ENCODE results near the gene TAPBP. TPM values are rescaled to one million over a fixed set of nuclear protein-coding genes. Genes with fewer than 3 reads are reported as not detected.

Gene TAPBP
- total and polyA plus RNA-seq, 9 of the 15 experiments (the other 6 are each of a cell fraction or from before 2014, with no cell fraction given), result 5.6 to 74.0 (median 22.3) TPM

DNA sequence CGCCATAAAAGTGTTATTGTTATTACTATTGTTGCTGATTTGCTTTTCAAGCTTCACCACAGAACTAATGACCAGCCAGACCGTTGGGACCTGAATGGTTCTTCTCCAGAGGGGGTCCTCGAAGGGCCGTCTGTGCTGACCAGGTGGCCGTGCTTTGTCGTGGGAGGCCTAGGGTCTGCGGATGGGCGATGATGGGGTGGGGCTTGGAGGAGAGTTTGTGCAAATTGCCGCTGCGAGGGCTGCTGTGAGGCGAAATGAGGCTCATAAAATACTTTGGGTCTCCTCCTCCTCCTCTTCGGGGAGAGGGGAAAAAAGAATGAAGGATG is 9.7 kb upstream of the TAPBP start:
- H3K9me1 ChIP-seq (ENCODE audit: control insufficient read depth, insufficient read depth, low read length), result peaks cover 3% of the 10 kb centered on the region
- POLR2A ChIA-PET, result interaction anchor here (0.6 to 1.2 kb wide), 7 partner anchors 13 to 251 kb away, joined by 3 to 4 read pairs (median 3); partner anchors contain the start of genes RPS18 and VPS52
- peaks cover 37 to 49% of the 10 kb centered on the region in 2 experiments for H3K4me1 ChIP-seq (replicated peaks in 1 of 2; ENCODE audit: control insufficient read depth in 2 of 2, insufficient read depth in 2 of 2, low read length in 2 of 2)
- peak overlapping the region; percentile 89 for H3K27ac ChIP-seq (ENCODE audit: extremely low read depth, low read depth, low read length)
- H2AFZ ChIP-seq (ENCODE audit: low read depth, low read length), result peak overlapping the region; percentile 98
- H3K4me2 ChIP-seq (ENCODE audit: insufficient read depth, low read length), result peak overlapping the region; percentile 88
- H3K4me3 ChIP-seq, result peak overlapping the region; percentile 64
- BruUV-seq (replicated peaks), result no TSS peak
- ATAC-seq, result peak; percentile 3; the same call in 2 of the 3 replicates
- intact Hi-C loops (cut with micrococcal nuclease) (loop anchor here (1.0 kb wide), 1 partner anchor 22 kb away; no protein-coding TSS in a partner anchor), in situ Hi-C loops (cut with MboI) (no loop called here)
- DNase-seq (ENCODE audit: extremely low read depth in 1 of 4, low spot score in 3 of 4), result peak in 1 of 4 experiments; percentile 35
- FAIRE-seq, result no peak
- peaks cover 31% of the 10 kb centered on the region for H3K36me3 ChIP-seq (ENCODE audit: control insufficient read depth, insufficient read depth, low read length)
- peak overlapping the region; percentile 87 to 95 for H3K9ac ChIP-seq (ENCODE audit: insufficient read depth in 1 of 2, low read depth in 2 of 2, low read length in 2 of 2)
- CTCF ChIA-PET (ENCODE audit: low intra/inter-chr PET ratio), result no interaction called here
- 3% methylated on average over 12 of the region's 12 CpGs for WGBS (ENCODE audit: insufficient coverage, low coverage, missing lambda C conversion rate)
- peaks cover 44% of the 10 kb centered on the region for H3K79me2 ChIP-seq (ENCODE audit: control insufficient read depth, insufficient read depth, low read length)
- no peaks in the 10 kb centered on the region for H3K9me3 ChIP-seq (replicated peaks; ENCODE audit: control insufficient read depth, insufficient read depth, low read depth, low read length)
- H3K27me3 ChIP-seq (ENCODE audit: control insufficient read depth in 2 of 2, insufficient read depth in 2 of 2, low read length in 2 of 2), result no peaks in the 10 kb centered on the region
- H4K20me1 ChIP-seq (replicated peaks; ENCODE audit: control insufficient read depth, insufficient read depth, low read length), result 0 out of 2 replicates have a peak, but pooled peaks cover 3% of the 10 kb centered on the region
- TF ChIP-seq, protein P1, sequence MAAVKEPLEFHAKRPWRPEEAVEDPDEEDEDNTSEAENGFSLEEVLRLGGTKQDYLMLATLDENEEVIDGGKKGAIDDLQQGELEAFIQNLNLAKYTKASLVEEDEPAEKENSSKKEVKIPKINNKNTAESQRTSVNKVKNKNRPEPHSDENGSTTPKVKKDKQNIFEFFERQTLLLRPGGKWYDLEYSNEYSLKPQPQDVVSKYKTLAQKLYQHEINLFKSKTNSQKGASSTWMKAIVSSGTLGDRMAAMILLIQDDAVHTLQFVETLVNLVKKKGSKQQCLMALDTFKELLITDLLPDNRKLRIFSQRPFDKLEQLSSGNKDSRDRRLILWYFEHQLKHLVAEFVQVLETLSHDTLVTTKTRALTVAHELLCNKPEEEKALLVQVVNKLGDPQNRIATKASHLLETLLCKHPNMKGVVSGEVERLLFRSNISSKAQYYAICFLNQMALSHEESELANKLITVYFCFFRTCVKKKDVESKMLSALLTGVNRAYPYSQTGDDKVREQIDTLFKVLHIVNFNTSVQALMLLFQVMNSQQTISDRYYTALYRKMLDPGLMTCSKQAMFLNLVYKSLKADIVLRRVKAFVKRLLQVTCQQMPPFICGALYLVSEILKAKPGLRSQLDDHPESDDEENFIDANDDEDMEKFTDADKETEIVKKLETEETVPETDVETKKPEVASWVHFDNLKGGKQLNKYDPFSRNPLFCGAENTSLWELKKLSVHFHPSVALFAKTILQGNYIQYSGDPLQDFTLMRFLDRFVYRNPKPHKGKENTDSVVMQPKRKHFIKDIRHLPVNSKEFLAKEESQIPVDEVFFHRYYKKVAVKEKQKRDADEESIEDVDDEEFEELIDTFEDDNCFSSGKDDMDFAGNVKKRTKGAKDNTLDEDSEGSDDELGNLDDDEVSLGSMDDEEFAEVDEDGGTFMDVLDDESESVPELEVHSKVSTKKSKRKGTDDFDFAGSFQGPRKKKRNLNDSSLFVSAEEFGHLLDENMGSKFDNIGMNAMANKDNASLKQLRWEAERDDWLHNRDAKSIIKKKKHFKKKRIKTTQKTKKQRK (IDR thresholded peaks at IDR 0.05; ENCODE audit: borderline replicate concordance, low read depth, low read length), result no peak
- TF ChIP-seq, protein P2, sequence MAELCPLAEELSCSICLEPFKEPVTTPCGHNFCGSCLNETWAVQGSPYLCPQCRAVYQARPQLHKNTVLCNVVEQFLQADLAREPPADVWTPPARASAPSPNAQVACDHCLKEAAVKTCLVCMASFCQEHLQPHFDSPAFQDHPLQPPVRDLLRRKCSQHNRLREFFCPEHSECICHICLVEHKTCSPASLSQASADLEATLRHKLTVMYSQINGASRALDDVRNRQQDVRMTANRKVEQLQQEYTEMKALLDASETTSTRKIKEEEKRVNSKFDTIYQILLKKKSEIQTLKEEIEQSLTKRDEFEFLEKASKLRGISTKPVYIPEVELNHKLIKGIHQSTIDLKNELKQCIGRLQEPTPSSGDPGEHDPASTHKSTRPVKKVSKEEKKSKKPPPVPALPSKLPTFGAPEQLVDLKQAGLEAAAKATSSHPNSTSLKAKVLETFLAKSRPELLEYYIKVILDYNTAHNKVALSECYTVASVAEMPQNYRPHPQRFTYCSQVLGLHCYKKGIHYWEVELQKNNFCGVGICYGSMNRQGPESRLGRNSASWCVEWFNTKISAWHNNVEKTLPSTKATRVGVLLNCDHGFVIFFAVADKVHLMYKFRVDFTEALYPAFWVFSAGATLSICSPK (IDR thresholded peaks at IDR 0.05; ENCODE audit: borderline replicate concordance), result no peak
- TF ChIP-seq, protein P3, sequence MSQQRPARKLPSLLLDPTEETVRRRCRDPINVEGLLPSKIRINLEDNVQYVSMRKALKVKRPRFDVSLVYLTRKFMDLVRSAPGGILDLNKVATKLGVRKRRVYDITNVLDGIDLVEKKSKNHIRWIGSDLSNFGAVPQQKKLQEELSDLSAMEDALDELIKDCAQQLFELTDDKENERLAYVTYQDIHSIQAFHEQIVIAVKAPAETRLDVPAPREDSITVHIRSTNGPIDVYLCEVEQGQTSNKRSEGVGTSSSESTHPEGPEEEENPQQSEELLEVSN (IDR thresholded peaks at IDR 0.05; ENCODE audit: borderline replicate concordance in 1 of 2, extremely low read depth in 1 of 2, insufficient read depth in 1 of 2, insufficient read length in 1 of 2, low read depth in 1 of 2, low read length in 1 of 2, poor library complexity in 1 of 2, severe bottlenecking in 1 of 2), result no peak
- TF ChIP-seq, protein P4, sequence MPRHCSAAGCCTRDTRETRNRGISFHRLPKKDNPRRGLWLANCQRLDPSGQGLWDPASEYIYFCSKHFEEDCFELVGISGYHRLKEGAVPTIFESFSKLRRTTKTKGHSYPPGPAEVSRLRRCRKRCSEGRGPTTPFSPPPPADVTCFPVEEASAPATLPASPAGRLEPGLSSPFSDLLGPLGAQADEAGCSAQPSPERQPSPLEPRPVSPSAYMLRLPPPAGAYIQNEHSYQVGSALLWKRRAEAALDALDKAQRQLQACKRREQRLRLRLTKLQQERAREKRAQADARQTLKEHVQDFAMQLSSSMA (CRISPR knock-in tag; IDR thresholded peaks at IDR 0.05), result no peak
- TF ChIP-seq PTTG1 (tag; IDR thresholded peaks at IDR 0.05; ENCODE audit: low read depth) (no peak), NR2F6 (CRISPR knock-in tag; IDR thresholded peaks at IDR 0.05) (no peak), CBX3 (IDR thresholded peaks at IDR 0.05; ENCODE audit: borderline replicate concordance in 1 of 2, low read length in 2 of 2) (no peak), NR1H2 (CRISPR knock-in tag; IDR thresholded peaks at IDR 0.05) (0 out of 2 replicates have a peak, but pooled peaks have one; percentile 27), FOXP1 (CRISPR knock-in tag; IDR thresholded peaks at IDR 0.05) (peak; percentile 12; the same call in 1 of the 2 replicates), JUND (IDR thresholded peaks at IDR 0.05; ENCODE audit: borderline replicate concordance, low read depth, low read length) (no peak), JUND (tag; IDR thresholded peaks at IDR 0.05; ENCODE audit: borderline replicate concordance, low read depth, low read length) (no peak), GABPB2 (CRISPR knock-in tag; conservative IDR thresholded peaks at IDR 0.05) (no peak)
- TF ChIP-seq, protein P5, sequence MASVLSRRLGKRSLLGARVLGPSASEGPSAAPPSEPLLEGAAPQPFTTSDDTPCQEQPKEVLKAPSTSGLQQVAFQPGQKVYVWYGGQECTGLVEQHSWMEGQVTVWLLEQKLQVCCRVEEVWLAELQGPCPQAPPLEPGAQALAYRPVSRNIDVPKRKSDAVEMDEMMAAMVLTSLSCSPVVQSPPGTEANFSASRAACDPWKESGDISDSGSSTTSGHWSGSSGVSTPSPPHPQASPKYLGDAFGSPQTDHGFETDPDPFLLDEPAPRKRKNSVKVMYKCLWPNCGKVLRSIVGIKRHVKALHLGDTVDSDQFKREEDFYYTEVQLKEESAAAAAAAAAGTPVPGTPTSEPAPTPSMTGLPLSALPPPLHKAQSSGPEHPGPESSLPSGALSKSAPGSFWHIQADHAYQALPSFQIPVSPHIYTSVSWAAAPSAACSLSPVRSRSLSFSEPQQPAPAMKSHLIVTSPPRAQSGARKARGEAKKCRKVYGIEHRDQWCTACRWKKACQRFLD (CRISPR knock-in tag; IDR thresholded peaks at IDR 0.05), result no peak

Measured in K562 (cell line).